H9 (cell line): ENCODE data around the gene SLC25A42. TPM values are rescaled to one million over a fixed set of nuclear protein-coding genes. Genes with fewer than 3 reads are reported as not detected.
A peak's percentile ranks its signal among the peaks of the same experiment; 100 is the strongest.

Experiments
- DNase-seq: peaks from one replicate; pipeline ENCODE4 v3.0.0-alpha.2; 2017
- H2AFZ ChIP-seq: one replicate; pipeline ENCODE4 v1.6.1; 2013; ENCODE audit warnings: mild to moderate bottlenecking, low read length, control low read depth, moderate library complexity
- H2AK5ac ChIP-seq: 2 replicates; pipeline ENCODE4 v1.6.1; 2013; ENCODE audit warnings: low read length, control low read depth, mixed read lengths; ENCODE audit not compliant: insufficient read length
- H2BK120ac ChIP-seq: one replicate; pipeline ENCODE4 v1.6.1; 2013; ENCODE audit warnings: low read depth, mild to moderate bottlenecking, low read length, control low read depth, inconsistent platforms; ENCODE audit not compliant: poor library complexity, severe bottlenecking
- H2BK12ac ChIP-seq: 2 replicates; pipeline ENCODE4 v1.6.1; 2013; ENCODE audit warnings: low read length, control low read depth, mixed read lengths, low read depth; ENCODE audit not compliant: insufficient read length
- H2BK15ac ChIP-seq: 2 replicates; pipeline ENCODE4 v1.6.1; 2013; ENCODE audit warnings: low read depth, low read length, control low read depth
- H2BK20ac ChIP-seq: one replicate; pipeline ENCODE4 v1.6.1; 2013; ENCODE audit warnings: low read depth, mild to moderate bottlenecking, low read length, control low read depth, inconsistent platforms; ENCODE audit not compliant: poor library complexity, severe bottlenecking
- H2BK5ac ChIP-seq: 2 replicates; pipeline ENCODE4 v1.6.1; 2013; ENCODE audit warnings: low read length, control low read depth, mixed read lengths; ENCODE audit not compliant: insufficient read length
- H3K14ac ChIP-seq: 2 replicates; pipeline ENCODE4 v1.6.1; 2013; ENCODE audit warnings: low read length, control low read depth; ENCODE audit not compliant: insufficient read depth
- H3K18ac ChIP-seq: 2 replicates; pipeline ENCODE4 v1.6.1; 2013; ENCODE audit warnings: low read depth, mild to moderate bottlenecking, mixed read lengths, low read length, control low read depth; ENCODE audit not compliant: insufficient read length
- H3K23ac ChIP-seq: 2 replicates; pipeline ENCODE4 v1.6.1; 2013; ENCODE audit warnings: low read length, control low read depth, mixed read lengths, low read depth; ENCODE audit not compliant: insufficient read length
- H3K23me2 ChIP-seq: 2 replicates; pipeline ENCODE4 v1.6.1; 2013; ENCODE audit warnings: low read depth, mild to moderate bottlenecking, mixed read lengths, low read length, control low read depth; ENCODE audit not compliant: insufficient read length, poor library complexity, severe bottlenecking
- H3K27ac ChIP-seq: 2 replicates; pipeline ENCODE4 v1.5.1; 2013; ENCODE audit warnings: low read length, control low read depth, mixed read lengths, low read depth; ENCODE audit not compliant: insufficient read length
- H3K27me3 ChIP-seq: 2 replicates; pipeline ENCODE4 v1.6.1; 2013; ENCODE audit warnings: low read length, control low read depth, inconsistent platforms; ENCODE audit not compliant: insufficient read depth
- H3K4ac ChIP-seq: 2 replicates; pipeline ENCODE4 v1.6.1; 2013; ENCODE audit warnings: low read depth, mild to moderate bottlenecking, control low read depth, inconsistent platforms, low read length, moderate library complexity
- H3K4me1 ChIP-seq: 2 replicates; pipeline ENCODE4 v1.6.1; 2013; ENCODE audit warnings: low read length, control low read depth, inconsistent platforms; ENCODE audit not compliant: insufficient read depth
- H3K4me2 ChIP-seq: 2 replicates; pipeline ENCODE4 v1.6.1; 2013; ENCODE audit warnings: low read length, control low read depth, mixed read lengths; ENCODE audit not compliant: insufficient read length, insufficient read depth
- H3K56ac ChIP-seq: 2 replicates; pipeline ENCODE4 v1.6.1; 2013; ENCODE audit warnings: low read depth, mild to moderate bottlenecking, mixed read lengths, low read length, control low read depth; ENCODE audit not compliant: insufficient read length
- H3K79me1 ChIP-seq: 2 replicates; pipeline ENCODE4 v1.6.1; 2013; ENCODE audit warnings: low read depth, mild to moderate bottlenecking, moderate library complexity, low read length, control low read depth, inconsistent platforms; ENCODE audit not compliant: insufficient read depth, poor library complexity, severe bottlenecking
- H3K79me2 ChIP-seq: 2 replicates; pipeline ENCODE4 v1.6.1; 2013; ENCODE audit warnings: low read length, control low read depth, inconsistent platforms; ENCODE audit not compliant: insufficient read depth
- H3K9ac ChIP-seq: 2 replicates; pipeline ENCODE4 v1.6.1; 2013; ENCODE audit warnings: low read length, control low read depth, mixed read lengths; ENCODE audit not compliant: insufficient read length; ENCODE audit errors: extremely low read depth
- H3K9me3 ChIP-seq: one replicate; pipeline ENCODE4 v1.6.1; 2013; ENCODE audit warnings: low read depth, low read length, inconsistent platforms; ENCODE audit not compliant: control insufficient read depth
- H3T11ph ChIP-seq: one replicate; pipeline ENCODE4 v1.6.1; 2013; ENCODE audit warnings: mild to moderate bottlenecking, low read length, control low read depth, inconsistent platforms
- H4K20me1 ChIP-seq: one replicate; pipeline ENCODE4 v1.6.1; 2013; ENCODE audit not compliant: control insufficient read depth, insufficient read length, insufficient read depth
- H4K5ac ChIP-seq: 2 replicates; pipeline ENCODE4 v1.6.1; 2013; ENCODE audit warnings: low read depth, mild to moderate bottlenecking, mixed read lengths, low read length, control low read depth; ENCODE audit not compliant: insufficient read length
- H4K8ac ChIP-seq: replicated peaks from 2 replicates; pipeline ENCODE4 v1.6.1; 2013; ENCODE audit warnings: low read length, control low read depth, mixed read lengths, low read depth; ENCODE audit not compliant: insufficient read length
- H4K91ac ChIP-seq: 2 replicates; pipeline ENCODE4 v1.6.1; 2013; ENCODE audit warnings: low read depth, mild to moderate bottlenecking, moderate library complexity, mixed read lengths, low read length, control low read depth; ENCODE audit not compliant: insufficient read length
- H3K27ac Mint-ChIP-seq, 3 experiments: 2 replicates in 2 of 3; 3 replicates in 1 of 3; pipeline ENCODE4 v1.8.0; 2020 to 2021; ENCODE audit warnings: mixed read lengths in 3 of 3, mild to moderate bottlenecking in 1 of 3, moderate library complexity in 1 of 3
- H3K27me3 Mint-ChIP-seq: 2 replicates; pipeline ENCODE4 v1.8.0; 2021; ENCODE audit warnings: low read depth, mild to moderate bottlenecking, moderate library complexity, mixed read lengths
- H3K36me3 Mint-ChIP-seq, 3 experiments: 2 replicates in 2 of 3; 3 replicates in 1 of 3; pipeline ENCODE4 v1.8.0; 2020 to 2021; ENCODE audit warnings: low read depth in 3 of 3, mixed read lengths in 3 of 3; ENCODE audit not compliant: insufficient read depth in 1 of 3
- H3K4me1 Mint-ChIP-seq, 2 experiments: 2 replicates each; pipeline ENCODE4 v1.8.0; 2020; ENCODE audit warnings: mixed read lengths in 2 of 2
- H3K4me3 Mint-ChIP-seq, 2 experiments: 2 replicates in 1 of 2; 3 replicates in 1 of 2; pipeline ENCODE4 v1.8.0; 2020 to 2021; ENCODE audit warnings: mild to moderate bottlenecking in 2 of 2, mixed read lengths in 2 of 2, moderate library complexity in 1 of 2
- H3K9me3 Mint-ChIP-seq, 2 experiments: 2 replicates in 1 of 2; 3 replicates in 1 of 2; pipeline ENCODE4 v1.8.0; 2020; ENCODE audit warnings: mild to moderate bottlenecking in 2 of 2, mixed read lengths in 2 of 2, moderate library complexity in 1 of 2
- CTCF ChIP-seq: fragments of 200-600 bp; sonication (generic); conservative IDR thresholded peaks from 3 replicates; pipeline ENCODE4 v1.8.0; 2021; ENCODE audit warnings: antibody characterized with exemption, mild to moderate bottlenecking
- WGBS: extraction: QIAGEN DNeasy Blood & Tissue Kit; methylation state at CpG from one replicate; pipeline ENCODE4 v1.1.7; 2013; ENCODE audit warnings: missing lambda C conversion rate, low lambda C conversion rate, mixed read lengths; ENCODE audit not compliant: insufficient read length; ENCODE audit errors: extremely low coverage; 5-methylcytosine and 5-hydroxymethylcytosine counted together
- total RNA-seq: library from RNA; stranded (reverse); gene quantifications from 2 replicates; pipeline ENCODE4 v1.2.1, GENCODE V29; 2021

SLC25A42 gene
- total RNA-seq, 1 experiment from 2014 or later: 3.6 TPM

- Histone ChIP-seq H3K14ac (no peak overlapping the region), H2AK5ac (no peak overlapping the region), H3K27me3 (no peaks in the 10 kb centered on the region), H3K9me3 (no peaks in the 10 kb centered on the region), H2BK5ac (no peak overlapping the region), H3K4ac (no peak overlapping the region), H3K27ac (no peak overlapping the region), H3K79me2 (no peaks in the 10 kb centered on the region), H2BK20ac (no peak overlapping the region), H2BK15ac (no peak overlapping the region), H2AFZ (no peak overlapping the region), H3K4me2 (no peak overlapping the region), H4K20me1 (no peaks in the 10 kb centered on the region), H3K4me1 (no peaks in the 10 kb centered on the region), H3K23me2 (no peaks in the 10 kb centered on the region), H4K91ac (no peak overlapping the region), H3K18ac (no peak overlapping the region), H4K8ac (no peak overlapping the region), H3K79me1 (no peaks in the 10 kb centered on the region), H3T11ph (no peak overlapping the region), H4K5ac (no peak overlapping the region), H2BK12ac (no peak overlapping the region), H3K56ac (no peak overlapping the region), H3K9ac (no peak overlapping the region), H2BK120ac (no peak overlapping the region), H3K23ac (peak overlapping the region; percentile 52)
- no peak for DNase-seq
- no peak for TF ChIP-seq CTCF
- peaks cover 0 to under 1% of the 10 kb centered on the region in 2 experiments; a peak in 1 of 4 replicates for H3K4me1 Mint-ChIP-seq
- WGBS: no CpG with 5 or more reads among the region's 2 CpGs
- H3K36me3 Mint-ChIP-seq: no peaks in the 10 kb centered on the region
- peak overlapping the region in 1 of 3 experiments; percentile 74; a peak in 1 of 7 replicates for H3K27ac Mint-ChIP-seq
- H3K9me3 Mint-ChIP-seq: no peaks in the 10 kb centered on the region; a peak in 1 of 5 replicates
- peaks cover 9% of the 10 kb centered on the region for H3K27me3 Mint-ChIP-seq
- no peak overlapping the region for H3K4me3 Mint-ChIP-seq
These were observed 85.6 kb downstream of the SLC25A42 start for GRCh38 chr19:19149435-19149834.
